GM23248 (cell line): ENCODE results near the gene BARHL2.
A peak's percentile ranks its signal among the peaks of the same experiment; 100 is the strongest.

Experiments used
- EZH2 ChIP-seq: fragments of 200-600 bp; sonication (generic); IDR thresholded peaks from 2 replicates; pipeline ENCODE4 v1.6.1; 2018; ENCODE audit warnings: antibody characterized with exemption, mild to moderate bottlenecking; ENCODE audit not compliant: insufficient read depth, poor library complexity, severe bottlenecking
- EZH2phosphoT487 ChIP-seq: fragments of 200-600 bp; sonication (generic); IDR thresholded peaks from 2 replicates; pipeline ENCODE4 v1.6.1; 2018; ENCODE audit warnings: antibody characterized with exemption, moderate library complexity, mild to moderate bottlenecking, low read depth; ENCODE audit not compliant: insufficient read depth

GRCh38 chr1:90730243-90731022 lies 13.3 kb upstream of the BARHL2 start:
- TF ChIP-seq EZH2 (peak; percentile 87), EZH2phosphoT487 (no peak)
